Endometrium (tissue), 2 donors: Measurements from ENCODE around the gene PCDHGB7.
"Not testable (repeated sequence)": the region's sequence is repeated elsewhere in the genome, so short reads cannot be mapped to it uniquely, and the experiment has no call there.

ENCODE experiments used
- FAIRE-seq: peaks from 2 replicates; lab custom pipeline; 2012; peaks lifted over from hg19 to GRCh38; lab: Jason Lieb, UNC
- donor health status: control.
- donor health status: control.

The PCDHGB7 gene

DNA sequence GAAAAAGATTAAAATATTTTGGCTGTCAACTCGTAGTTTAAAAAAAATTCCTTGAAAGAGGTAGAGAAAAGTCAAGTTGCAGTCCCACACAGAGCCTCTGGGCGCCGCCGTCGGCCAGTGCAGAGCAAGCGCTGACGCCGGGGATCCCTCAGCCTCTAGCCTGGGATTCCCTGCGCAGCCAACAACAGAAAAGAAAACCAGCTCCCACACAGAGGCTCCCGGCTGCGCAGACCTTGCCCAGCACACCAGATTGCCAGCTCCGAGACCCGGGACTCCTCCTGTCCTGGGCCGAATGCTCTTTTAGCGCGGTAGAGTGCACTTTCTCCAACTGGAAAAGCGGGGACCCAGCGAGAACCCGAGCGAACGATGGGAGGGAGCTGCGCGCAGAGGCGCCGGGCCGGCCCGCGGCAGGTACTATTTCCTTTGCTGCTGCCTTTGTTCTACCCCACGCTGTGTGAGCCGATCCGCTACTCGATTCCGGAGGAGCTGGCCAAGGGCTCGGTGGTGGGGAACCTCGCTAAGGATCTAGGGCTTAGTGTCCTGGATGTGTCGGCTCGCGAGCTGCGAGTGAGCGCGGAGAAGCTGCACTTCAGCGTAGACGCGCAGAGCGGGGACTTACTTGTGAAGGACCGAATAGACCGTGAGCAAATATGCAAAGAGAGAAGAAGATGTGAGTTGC is at the start of gene PCDHGB7:
TSS of gene PCDHGB7 (plus strand) at position 184 of the 679 bp plus-strand sequence. CDS start at position 367, 183 bp downstream.
- FAIRE-seq, result not testable (repeated sequence)

DNA sequence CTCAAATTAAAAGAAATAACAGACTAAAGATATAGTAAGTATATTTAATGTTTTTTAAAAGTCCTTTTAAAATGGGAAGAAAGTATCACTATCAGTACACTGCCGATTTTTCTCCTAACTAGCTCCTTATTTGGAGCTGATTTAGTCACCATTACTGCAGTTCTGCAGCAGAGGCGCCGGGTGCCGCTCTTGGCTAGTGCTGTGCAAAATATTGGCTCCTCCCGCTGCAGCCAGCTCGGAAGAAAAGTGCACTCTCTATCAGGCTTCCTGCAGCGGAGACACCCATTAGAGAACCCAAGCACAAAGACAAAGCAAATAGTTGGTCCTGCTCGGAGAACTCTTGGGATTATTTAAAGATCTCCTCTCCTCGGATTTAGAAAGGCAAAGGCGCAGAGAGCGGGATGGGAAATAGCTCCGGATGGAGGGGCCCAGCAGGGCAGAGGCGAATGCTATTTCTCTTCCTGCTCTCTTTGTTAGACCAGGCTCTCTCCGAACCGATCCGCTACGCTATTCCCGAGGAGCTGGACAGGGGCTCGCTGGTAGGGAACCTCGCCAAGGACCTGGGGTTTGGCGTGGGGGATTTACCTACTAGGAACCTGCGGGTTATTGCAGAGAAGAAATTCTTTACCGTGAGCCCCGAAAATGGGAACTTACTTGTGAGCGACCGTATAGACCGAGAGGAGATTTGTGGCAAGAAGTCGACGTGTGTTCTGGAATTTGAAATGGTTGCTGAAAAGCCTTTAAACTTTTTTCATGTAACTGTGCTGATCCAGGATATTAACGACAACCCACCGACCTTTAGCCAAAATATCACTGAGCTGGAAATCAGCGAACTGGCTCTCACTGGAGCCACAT is 47.3 kb upstream of the PCDHGB7 start, which contains the start of gene PCDHGB3:
TSS of gene PCDHGB3 (plus strand) at position 249 of the 855 bp plus-strand sequence. CDS start at position 402, 153 bp downstream.
- no peak for FAIRE-seq

DNA sequence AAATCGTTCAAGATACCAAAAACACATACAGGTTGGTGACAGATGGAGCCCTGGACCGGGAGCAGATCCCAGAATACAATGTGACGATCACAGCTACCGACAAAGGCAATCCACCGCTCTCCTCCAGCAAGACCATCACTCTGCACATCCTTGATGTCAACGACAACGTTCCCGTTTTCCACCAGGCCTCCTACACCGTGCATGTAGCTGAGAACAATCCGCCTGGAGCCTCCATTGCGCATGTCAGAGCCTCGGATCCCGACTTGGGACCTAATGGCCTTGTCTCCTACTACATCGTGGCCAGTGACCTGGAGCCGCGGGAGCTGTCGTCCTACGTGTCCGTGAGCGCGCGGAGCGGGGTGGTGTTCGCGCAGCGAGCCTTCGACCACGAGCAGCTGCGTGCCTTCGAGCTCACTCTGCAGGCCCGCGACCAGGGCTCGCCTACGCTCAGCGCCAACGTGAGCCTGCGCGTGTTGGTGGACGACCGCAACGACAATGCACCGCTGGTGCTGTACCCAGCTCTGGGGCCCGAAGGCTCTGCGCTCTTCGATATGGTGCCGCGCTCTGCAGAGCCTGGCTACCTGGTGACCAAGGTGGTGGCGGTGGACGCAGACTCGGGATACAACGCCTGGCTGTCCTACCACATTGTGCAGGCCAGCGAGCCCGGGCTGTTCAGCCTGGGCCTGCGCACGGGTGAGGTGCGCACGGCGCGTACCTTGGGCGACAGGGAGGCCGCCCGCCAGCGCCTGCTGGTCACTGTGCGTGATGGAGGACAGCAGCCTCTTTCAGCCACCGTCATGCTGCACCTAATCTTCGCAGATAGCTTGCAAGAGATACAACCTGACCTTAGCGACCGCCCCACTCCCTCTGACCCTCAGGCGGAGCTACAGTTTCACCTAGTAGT is 45.7 kb upstream of the PCDHGB7 start:
- no peak for FAIRE-seq

DNA sequence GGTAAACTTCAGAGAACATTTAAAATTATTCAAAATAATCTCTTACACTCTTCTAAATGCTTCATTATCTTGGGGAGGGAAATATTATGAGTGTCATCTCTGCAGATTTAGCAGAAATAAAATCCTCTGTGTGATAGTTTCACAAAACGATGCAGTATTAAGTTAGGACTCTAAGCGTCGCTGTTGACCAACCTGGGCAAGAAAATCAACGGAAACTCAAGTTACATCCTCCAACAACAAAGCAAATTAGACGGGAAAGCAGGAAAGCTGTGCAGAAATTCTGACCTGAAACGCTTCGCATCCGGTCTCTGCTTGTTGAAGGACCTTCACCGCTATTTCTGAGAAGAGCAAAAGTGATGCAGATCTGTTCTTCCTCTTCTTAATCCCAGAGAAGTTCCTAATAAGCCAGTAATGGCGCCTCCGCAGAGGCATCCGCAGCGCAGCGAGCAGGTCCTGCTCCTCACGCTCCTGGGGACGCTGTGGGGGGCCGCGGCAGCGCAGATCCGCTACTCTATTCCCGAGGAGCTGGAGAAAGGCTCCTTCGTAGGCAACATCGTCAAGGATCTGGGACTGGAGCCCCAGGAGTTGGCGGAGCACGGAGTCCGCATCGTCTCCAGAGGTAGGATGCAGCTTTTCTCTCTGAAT is 43.7 kb upstream of the PCDHGB7 start, which contains the start of gene PCDHGA6:
TSS of gene PCDHGA6 (plus strand) at position 219 of the 645 bp plus-strand sequence. CDS start at position 412, 193 bp downstream.
- no peak for FAIRE-seq

DNA sequence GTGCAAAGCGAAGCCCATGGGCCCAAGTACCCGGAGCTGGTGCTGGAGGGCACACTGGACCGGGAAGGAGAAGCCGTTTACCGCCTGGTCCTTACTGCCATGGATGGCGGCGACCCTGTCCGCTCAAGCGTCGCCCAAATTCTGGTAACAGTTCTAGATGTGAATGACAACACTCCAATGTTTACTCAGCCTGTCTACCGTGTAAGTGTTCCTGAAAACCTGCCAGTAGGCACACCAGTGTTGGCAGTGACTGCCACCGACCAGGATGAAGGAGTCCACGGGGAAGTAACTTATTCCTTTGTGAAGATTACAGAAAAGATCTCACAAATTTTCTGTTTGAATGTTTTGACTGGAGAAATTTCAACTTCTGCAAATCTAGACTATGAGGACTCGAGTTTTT is 42.9 kb upstream of the PCDHGB7 start:
- FAIRE-seq, result no peak

DNA sequence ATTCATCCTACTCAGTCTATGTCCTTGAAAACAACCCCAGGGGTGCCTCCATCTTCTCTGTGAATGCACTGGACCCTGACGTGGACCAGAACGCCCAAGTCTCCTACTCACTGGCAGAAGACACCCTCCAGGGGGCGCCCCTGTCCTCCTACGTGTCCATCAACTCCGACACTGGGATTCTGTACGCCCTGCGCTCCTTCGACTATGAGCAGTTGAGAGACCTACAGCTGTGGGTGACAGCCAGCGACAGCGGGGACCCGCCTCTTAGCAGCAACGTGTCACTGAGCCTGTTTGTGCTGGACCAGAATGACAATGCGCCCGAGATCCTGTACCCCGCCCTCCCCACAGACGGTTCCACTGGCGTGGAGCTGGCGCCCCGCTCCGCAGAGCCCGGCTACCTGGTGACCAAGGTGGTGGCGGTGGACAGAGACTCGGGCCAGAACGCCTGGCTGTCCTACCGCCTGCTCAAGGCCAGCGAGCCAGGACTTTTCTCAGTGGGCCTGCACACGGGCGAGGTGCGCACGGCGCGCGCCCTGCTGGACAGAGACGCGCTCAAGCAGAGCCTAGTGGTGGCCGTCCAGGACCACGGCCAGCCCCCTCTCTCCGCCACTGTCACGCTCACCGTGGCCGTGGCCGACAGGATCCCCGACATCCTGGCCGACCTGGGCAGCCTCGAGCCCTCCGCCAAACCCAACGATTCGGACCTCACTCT is 41.9 kb upstream of the PCDHGB7 start:
- FAIRE-seq, result not testable (repeated sequence)

DNA sequence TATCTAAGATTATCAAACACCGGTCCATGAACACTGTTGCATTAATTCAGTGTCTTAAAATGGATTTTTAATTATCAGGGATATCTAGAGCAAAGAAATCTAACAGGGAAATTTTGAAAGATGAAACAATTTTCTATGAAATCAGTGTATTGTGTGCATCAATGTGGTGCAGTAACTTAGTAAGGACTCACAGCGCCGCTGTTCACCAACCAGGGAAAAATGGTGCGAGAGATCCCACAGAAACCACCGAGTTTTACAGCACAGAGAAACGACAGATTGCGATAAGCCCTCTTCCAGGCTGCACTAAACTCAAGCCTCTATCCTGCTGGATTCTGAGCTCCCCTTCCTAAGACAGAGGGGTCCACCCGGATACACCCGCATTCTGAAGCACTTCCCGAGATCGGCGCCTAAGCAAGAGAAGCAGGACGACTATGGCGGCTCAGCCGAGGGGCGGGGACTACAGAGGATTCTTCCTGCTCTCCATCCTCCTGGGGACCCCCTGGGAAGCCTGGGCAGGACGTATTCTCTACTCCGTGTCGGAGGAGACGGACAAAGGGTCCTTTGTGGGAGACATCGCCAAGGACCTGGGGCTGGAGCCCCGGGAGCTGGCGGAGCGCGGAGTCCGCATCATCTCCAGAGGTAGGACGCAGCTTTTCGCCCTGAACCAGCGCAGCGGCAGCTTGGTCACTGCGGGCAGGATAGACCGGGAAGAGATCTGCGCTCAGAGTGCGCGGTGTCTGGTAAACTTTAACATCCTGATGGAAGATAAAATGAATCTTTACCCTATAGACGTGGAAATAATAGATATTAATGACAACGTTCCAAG is 34.8 kb upstream of the PCDHGB7 start, which contains the start of gene PCDHGA7:
TSS of gene PCDHGA7 (plus strand) at position 274 of the 826 bp plus-strand sequence. CDS start at position 432, 158 bp downstream.
- no peak for FAIRE-seq

DNA sequence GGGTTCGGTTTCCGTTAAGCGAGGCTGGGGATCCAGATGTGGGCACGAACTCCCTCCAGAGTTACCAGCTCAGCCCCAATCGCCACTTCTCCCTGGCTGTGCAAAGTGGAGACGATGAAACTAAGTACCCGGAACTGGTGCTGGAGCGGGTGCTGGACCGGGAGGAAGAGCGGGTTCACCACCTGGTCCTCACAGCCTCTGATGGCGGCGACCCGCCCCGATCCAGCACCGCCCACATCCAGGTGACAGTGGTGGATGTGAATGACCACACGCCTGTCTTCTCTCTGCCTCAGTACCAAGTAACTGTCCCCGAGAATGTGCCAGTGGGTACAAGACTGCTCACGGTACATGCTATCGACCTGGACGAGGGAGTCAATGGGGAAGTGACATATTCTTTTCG is 34.1 kb upstream of the PCDHGB7 start:
- no peak for FAIRE-seq

DNA sequence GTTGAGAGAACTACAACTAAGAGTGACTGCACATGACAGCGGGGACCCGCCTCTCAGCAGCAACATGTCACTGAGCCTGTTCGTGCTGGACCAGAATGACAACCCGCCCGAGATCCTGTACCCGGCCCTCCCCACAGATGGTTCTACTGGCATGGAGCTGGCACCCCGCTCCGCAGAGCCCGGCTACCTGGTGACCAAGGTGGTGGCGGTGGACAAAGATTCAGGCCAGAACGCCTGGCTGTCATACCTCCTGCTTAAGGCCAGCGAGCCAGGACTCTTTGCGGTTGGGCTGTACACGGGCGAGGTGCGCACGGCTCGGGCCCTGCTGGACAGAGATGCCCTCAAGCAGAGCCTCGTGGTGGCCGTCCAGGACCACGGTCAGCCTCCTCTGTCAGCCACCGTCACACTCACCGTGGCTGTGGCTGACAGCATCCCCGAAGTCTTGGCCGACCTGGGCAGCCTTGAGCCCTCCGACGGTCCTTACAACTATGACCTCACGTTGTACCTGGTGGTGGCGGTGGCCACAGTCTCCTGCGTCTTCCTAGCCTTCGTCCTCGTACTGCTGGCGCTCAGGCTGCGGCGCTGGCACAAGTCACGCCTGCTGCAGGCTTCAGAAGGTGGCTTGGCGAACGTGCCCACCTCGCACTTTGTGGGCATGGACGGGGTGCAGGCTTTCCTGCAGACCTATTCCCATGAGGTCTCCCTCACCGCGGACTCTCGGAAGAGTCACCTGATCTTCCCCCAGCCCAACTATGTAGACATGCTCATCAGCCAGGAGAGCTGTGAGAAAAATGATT is 32.8 kb upstream of the PCDHGB7 start:
- FAIRE-seq, result no peak

DNA sequence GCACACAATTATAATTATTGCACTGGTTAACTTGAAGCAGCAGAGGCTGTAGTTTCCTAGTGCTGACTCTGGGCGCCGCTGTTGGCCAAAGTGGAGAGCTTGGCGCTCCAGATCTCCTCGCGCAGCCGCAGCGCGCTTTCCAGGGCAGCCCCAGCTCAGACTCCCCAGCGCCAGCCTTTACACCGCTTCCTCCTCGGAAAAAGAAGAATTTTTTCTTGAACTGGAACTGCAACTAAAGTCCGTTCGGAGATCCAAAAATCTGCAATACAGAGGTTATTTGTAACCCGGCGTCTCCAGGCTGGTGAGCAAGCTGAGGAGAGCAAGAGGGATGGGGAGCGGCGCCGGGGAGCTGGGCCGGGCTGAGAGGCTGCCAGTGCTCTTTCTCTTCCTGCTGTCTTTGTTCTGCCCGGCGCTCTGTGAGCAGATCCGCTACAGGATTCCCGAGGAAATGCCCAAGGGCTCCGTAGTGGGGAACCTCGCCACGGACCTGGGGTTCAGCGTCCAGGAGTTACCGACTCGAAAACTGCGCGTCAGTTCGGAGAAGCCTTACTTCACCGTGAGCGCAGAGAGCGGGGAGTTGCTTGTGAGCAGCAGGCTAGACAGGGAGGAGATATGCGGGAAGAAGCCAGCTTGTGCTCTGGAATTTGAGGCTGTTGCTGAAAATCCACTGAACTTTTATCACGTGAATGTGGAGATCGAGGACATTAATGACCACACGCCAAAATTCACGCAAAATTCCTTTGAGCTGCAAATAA is 29.7 kb upstream of the PCDHGB7 start, which contains the start of gene PCDHGB4:
TSS of gene PCDHGB4 (plus strand) at position 142 of the 755 bp plus-strand sequence. CDS start at position 329, 187 bp downstream.
- FAIRE-seq, result not testable (repeated sequence)

DNA sequence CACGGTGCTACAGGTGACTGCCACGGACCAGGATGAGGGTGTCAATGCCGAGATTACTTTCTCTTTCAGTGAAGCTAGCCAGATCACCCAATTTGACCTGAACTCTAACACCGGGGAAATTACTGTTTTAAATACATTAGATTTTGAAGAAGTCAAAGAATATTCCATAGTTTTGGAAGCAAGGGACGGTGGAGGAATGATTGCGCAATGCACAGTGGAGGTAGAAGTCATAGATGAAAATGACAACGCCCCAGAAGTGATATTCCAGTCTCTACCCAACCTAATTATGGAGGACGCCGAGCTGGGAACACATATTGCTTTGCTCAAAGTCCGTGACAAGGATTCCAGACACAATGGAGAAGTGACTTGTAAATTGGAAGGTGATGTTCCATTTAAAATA is 28.8 kb upstream of the PCDHGB7 start:
- no peak for FAIRE-seq

DNA sequence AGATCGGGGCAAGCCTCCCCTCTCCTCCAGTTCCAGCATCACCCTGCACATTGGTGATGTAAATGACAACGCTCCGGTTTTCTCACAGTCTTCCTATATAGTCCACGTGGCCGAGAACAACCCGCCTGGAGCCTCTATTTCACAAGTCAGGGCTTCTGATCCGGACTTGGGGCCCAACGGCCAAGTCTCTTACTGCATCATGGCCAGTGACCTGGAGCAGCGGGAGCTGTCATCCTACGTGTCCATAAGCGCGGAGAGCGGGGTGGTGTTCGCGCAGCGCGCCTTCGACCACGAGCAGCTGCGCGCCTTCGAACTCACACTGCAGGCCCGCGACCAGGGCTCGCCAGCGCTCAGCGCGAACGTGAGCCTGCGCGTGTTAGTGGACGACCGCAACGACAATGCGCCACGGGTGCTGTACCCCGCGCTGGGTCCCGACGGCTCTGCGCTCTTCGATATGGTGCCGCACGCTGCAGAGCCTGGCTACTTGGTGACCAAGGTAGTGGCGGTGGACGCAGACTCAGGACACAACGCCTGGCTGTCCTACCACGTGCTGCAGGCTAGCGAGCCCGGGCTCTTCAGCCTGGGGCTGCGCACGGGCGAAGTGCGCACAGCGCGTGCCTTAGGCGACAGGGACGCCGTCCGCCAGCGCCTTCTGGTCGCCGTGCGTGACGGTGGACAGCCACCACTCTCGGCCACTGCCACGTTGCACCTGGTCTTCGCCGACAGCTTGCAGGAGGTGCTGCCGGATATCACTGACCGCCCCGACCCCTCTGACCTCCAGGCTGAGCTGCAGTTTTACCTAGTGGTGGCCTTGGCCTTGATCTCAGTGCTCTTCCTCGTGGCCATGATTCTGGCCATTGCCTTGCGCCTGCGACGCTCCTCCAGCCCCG is 28.1 kb upstream of the PCDHGB7 start:
- no peak for FAIRE-seq

DNA sequence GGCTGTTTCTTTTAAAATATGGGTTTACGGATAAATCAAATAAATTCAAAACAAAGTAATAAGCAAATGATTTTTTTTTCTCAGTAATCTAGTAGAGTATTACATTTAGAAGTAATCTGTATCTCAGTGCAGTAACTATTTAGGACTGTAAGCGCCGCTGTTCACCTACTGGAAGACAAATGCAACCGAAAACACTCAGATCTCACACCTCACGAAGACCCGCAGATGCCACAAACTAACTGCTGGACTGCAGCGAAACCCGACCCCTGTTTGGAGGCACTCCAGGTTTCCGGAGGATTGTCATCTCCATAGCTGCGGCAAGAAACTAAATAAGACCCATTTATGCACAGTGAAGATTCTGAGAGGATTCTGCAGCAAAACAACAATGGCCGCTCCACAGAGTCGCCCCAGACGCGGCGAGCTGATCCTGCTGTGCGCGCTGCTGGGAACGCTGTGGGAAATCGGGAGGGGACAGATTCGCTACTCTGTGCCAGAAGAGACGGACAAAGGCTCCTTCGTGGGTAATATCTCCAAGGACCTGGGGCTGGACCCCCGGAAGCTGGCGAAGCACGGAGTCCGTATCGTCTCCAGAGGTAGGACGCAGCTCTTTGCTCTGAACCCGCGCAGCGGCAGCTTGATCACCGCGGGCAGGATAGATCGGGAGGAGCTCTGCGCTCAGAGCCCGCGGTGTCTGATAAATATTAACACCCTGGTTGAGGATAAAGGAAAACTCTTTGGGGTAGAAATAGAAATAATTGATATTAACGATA is 24.9 kb upstream of the PCDHGB7 start, which contains the start of gene PCDHGA8:
TSS of gene PCDHGA8 (plus strand) at position 205 of the 770 bp plus-strand sequence. CDS start at position 386, 181 bp downstream.
- FAIRE-seq, result no peak

DNA sequence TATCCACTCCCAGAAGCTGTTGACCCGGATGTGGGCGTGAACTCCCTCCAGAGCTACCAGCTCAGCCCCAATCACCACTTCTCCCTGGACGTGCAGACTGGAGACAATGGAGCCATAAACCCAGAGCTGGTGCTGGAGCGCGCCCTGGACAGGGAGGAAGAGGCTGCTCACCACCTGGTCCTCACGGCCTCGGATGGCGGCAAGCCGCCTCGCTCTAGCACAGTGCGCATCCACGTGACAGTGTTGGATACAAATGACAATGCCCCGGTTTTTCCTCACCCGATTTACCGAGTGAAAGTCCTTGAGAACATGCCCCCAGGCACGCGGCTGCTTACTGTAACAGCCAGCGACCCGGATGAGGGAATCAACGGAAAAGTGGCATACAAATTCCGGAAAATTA is 24.2 kb upstream of the PCDHGB7 start:
- no peak for FAIRE-seq

DNA sequence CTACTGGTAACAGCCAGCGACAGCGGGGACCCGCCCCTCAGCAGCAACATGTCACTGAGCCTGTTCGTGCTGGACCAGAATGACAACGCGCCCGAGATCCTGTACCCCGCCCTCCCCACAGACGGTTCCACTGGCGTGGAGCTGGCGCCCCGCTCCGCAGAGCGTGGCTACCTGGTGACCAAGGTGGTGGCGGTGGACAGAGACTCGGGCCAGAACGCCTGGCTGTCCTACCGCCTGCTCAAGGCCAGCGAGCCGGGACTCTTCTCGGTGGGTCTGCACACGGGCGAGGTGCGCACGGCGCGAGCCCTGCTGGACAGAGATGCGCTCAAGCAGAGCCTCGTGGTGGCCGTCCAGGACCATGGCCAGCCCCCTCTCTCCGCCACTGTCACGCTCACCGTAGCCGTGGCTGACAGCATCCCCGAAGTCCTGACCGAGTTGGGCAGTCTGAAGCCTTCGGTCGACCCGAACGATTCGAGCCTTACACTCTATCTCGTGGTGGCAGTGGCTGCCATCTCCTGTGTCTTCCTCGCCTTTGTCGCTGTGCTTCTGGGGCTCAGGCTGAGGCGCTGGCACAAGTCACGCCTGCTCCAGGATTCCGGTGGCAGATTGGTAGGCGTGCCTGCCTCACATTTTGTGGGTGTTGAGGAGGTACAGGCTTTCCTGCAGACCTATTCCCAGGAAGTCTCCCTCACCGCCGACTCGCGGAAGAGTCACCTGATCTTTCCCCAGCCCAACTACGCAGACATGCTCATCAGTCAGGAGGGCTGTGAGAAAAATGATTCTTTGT is 22.9 kb upstream of the PCDHGB7 start:
- not testable (repeated sequence) for FAIRE-seq
